ENCODE data around the gene CHAD.

Gene CHAD

GRCh38 chr17:50468304-50469207 is at the start of gene CHAD:
Gene CHAD, minus strand, starts transcription at chr17:50468880. Its CDS starts 67 bp downstream, at chr17:50468813.
- Histone ChIP-seq H3K27me3 (ENCODE audit: insufficient read depth, low read length) (peaks cover 54% of the 10 kb centered on the region), H2AFZ (ENCODE audit: low read depth, low read length) (no peak within 1 kb of the TSS), H3K36me3 (ENCODE audit: insufficient read depth, low read length) (no peaks in the 10 kb centered on the region), H3K9me3 (ENCODE audit: low read length) (peaks cover 7% of the 10 kb centered on the region), H3K4me1 (ENCODE audit: insufficient read depth, low read length) (no peaks in the 10 kb centered on the region), H3K4me3 (ENCODE audit: low read length) (no peak within 1 kb of the TSS)

GRCh38 chr17:50517504-50518383 is 49.1 kb upstream of the CHAD start:
- Histone ChIP-seq H3K9me3 (ENCODE audit: low read length) (no peaks in the 10 kb centered on the region), H3K36me3 (ENCODE audit: insufficient read depth, low read length) (no peaks in the 10 kb centered on the region), H3K4me1 (ENCODE audit: insufficient read depth, low read length) (peaks cover 10% of the 10 kb centered on the region)

GRCh38 chr17:50517011-50517410 is 48.3 kb upstream of the CHAD start:
- H3K9me3 ChIP-seq (ENCODE audit: low read length): no peaks in the 10 kb centered on the region
- H3K27me3 ChIP-seq (ENCODE audit: insufficient read depth, low read length): peaks cover 22% of the 10 kb centered on the region
- peaks cover 10% of the 10 kb centered on the region for H3K4me1 ChIP-seq (ENCODE audit: insufficient read depth, low read length)

More at GRCh38 chr17:50517504-50518383, 49.1 kb upstream of the CHAD start:
- no peak overlapping the region for H3K4me3 ChIP-seq (ENCODE audit: low read length)
- H2AFZ ChIP-seq (ENCODE audit: low read depth, low read length): no peak overlapping the region
- H3K27me3 ChIP-seq (ENCODE audit: insufficient read depth, low read length): peaks cover 22% of the 10 kb centered on the region

GRCh38 chr17:50514936-50515702 is 46.4 kb upstream of the CHAD start:
- H3K9me3 ChIP-seq (ENCODE audit: low read length): no peaks in the 10 kb centered on the region
- peaks cover 21% of the 10 kb centered on the region for H3K4me1 ChIP-seq (ENCODE audit: insufficient read depth, low read length)
- H2AFZ ChIP-seq (ENCODE audit: low read depth, low read length): no peak overlapping the region
- no peaks in the 10 kb centered on the region for H3K36me3 ChIP-seq (ENCODE audit: insufficient read depth, low read length)
- H3K27me3 ChIP-seq (ENCODE audit: insufficient read depth, low read length): peaks cover 14% of the 10 kb centered on the region
- no peak overlapping the region for H3K4me3 ChIP-seq (ENCODE audit: low read length)

More at GRCh38 chr17:50517011-50517410, 48.3 kb upstream of the CHAD start:
- Histone ChIP-seq H3K4me3 (ENCODE audit: low read length) (no peak overlapping the region), H3K36me3 (ENCODE audit: insufficient read depth, low read length) (no peaks in the 10 kb centered on the region), H2AFZ (ENCODE audit: low read depth, low read length) (no peak overlapping the region)

- Histone ChIP-seq H3K4me1 (ENCODE audit: insufficient read depth, low read length) (peaks cover 21% of the 10 kb centered on the region), H3K4me3 (ENCODE audit: low read length) (no peak overlapping the region), H3K36me3 (ENCODE audit: insufficient read depth, low read length) (no peaks in the 10 kb centered on the region), H3K27me3 (ENCODE audit: insufficient read depth, low read length) (peaks cover 18% of the 10 kb centered on the region), H2AFZ (ENCODE audit: low read depth, low read length) (no peak overlapping the region), H3K9me3 (ENCODE audit: low read length) (no peaks in the 10 kb centered on the region)
Measured at GRCh38 chr17:50514388-50514787, 45.7 kb upstream of the CHAD start.

GRCh38 chr17:50513495-50513894 is 44.8 kb upstream of the CHAD start:
- no peaks in the 10 kb centered on the region for H3K9me3 ChIP-seq (ENCODE audit: low read length)
- no peak overlapping the region for H3K4me3 ChIP-seq (ENCODE audit: low read length)
- H3K27me3 ChIP-seq (ENCODE audit: insufficient read depth, low read length): peaks cover 19% of the 10 kb centered on the region
- H2AFZ ChIP-seq (ENCODE audit: low read depth, low read length): no peak overlapping the region
- peaks cover 21% of the 10 kb centered on the region for H3K4me1 ChIP-seq (ENCODE audit: insufficient read depth, low read length)
- no peaks in the 10 kb centered on the region for H3K36me3 ChIP-seq (ENCODE audit: insufficient read depth, low read length)

GRCh38 chr17:50511058-50511457 is 42.4 kb upstream of the CHAD start:
- peaks cover 21% of the 10 kb centered on the region for H3K4me1 ChIP-seq (ENCODE audit: insufficient read depth, low read length)
- H3K36me3 ChIP-seq (ENCODE audit: insufficient read depth, low read length): no peaks in the 10 kb centered on the region
- peaks cover 10% of the 10 kb centered on the region for H3K27me3 ChIP-seq (ENCODE audit: insufficient read depth, low read length)
- no peak overlapping the region for H3K4me3 ChIP-seq (ENCODE audit: low read length)
- H3K9me3 ChIP-seq (ENCODE audit: low read length): no peaks in the 10 kb centered on the region
- H2AFZ ChIP-seq (ENCODE audit: low read depth, low read length): no peak overlapping the region

GRCh38 chr17:50508573-50509460 is 40.1 kb upstream of the CHAD start:
- Histone ChIP-seq H3K27me3 (ENCODE audit: insufficient read depth, low read length) (peaks cover 19% of the 10 kb centered on the region), H3K4me1 (ENCODE audit: insufficient read depth, low read length) (peaks cover 11% of the 10 kb centered on the region), H3K9me3 (ENCODE audit: low read length) (no peaks in the 10 kb centered on the region), H3K4me3 (ENCODE audit: low read length) (no peak overlapping the region), H3K36me3 (ENCODE audit: insufficient read depth, low read length) (no peaks in the 10 kb centered on the region), H2AFZ (ENCODE audit: low read depth, low read length) (no peak overlapping the region)

- Histone ChIP-seq H3K27me3 (ENCODE audit: insufficient read depth, low read length) (peaks cover 19% of the 10 kb centered on the region), H3K4me3 (ENCODE audit: low read length) (no peak within 1 kb of the TSS), H2AFZ (ENCODE audit: low read depth, low read length) (no peak within 1 kb of the TSS), H3K9me3 (ENCODE audit: low read length) (no peaks in the 10 kb centered on the region), H3K4me1 (ENCODE audit: insufficient read depth, low read length) (peaks cover 11% of the 10 kb centered on the region), H3K36me3 (ENCODE audit: insufficient read depth, low read length) (no peaks in the 10 kb centered on the region)
Measured at GRCh38 chr17:50507871-50508572, 39.3 kb upstream of the CHAD start, which contains the start of gene MYCBPAP. Gene MYCBPAP, plus strand, starts transcription at chr17:50508439. Its CDS starts 236 bp downstream, at chr17:50508675.

- H3K27me3 ChIP-seq (ENCODE audit: insufficient read depth, low read length): peaks cover 22% of the 10 kb centered on the region
Measured at GRCh38 chr17:50506298-50506697, 37.6 kb upstream of the CHAD start.

GRCh38 chr17:50505591-50506130 is 37.0 kb upstream of the CHAD start:
- Histone ChIP-seq H3K9me3 (ENCODE audit: low read length) (no peaks in the 10 kb centered on the region), H3K36me3 (ENCODE audit: insufficient read depth, low read length) (no peaks in the 10 kb centered on the region), H3K27me3 (ENCODE audit: insufficient read depth, low read length) (peaks cover 22% of the 10 kb centered on the region), H3K4me1 (ENCODE audit: insufficient read depth, low read length) (peaks cover 1% of the 10 kb centered on the region), H3K4me3 (ENCODE audit: low read length) (no peak overlapping the region), H2AFZ (ENCODE audit: low read depth, low read length) (no peak overlapping the region)

More at GRCh38 chr17:50506298-50506697, 37.6 kb upstream of the CHAD start:
- no peak overlapping the region for H2AFZ ChIP-seq (ENCODE audit: low read depth, low read length)
- no peaks in the 10 kb centered on the region for H3K9me3 ChIP-seq (ENCODE audit: low read length)
- no peak overlapping the region for H3K4me3 ChIP-seq (ENCODE audit: low read length)
- no peaks in the 10 kb centered on the region for H3K36me3 ChIP-seq (ENCODE audit: insufficient read depth, low read length)
- H3K4me1 ChIP-seq (ENCODE audit: insufficient read depth, low read length): peaks cover 8% of the 10 kb centered on the region
